ENCODE results near the gene COL4A1.
A peak's percentile ranks its signal among the peaks of the same experiment; 100 is the strongest.
"Not testable (repeated sequence)": the region's sequence is repeated elsewhere in the genome, so short reads cannot be mapped to it uniquely, and the experiment has no call there.

The COL4A1 gene

GRCh38 chr13:110131424-110131823 is 175.5 kb downstream of the COL4A1 start:
- no peak for DNase-seq (ENCODE audit: low spot score)

- DNase-seq (ENCODE audit: low spot score) = no peak
These were observed 176.5 kb downstream of the COL4A1 start for GRCh38 chr13:110130431-110130830.

DNA sequence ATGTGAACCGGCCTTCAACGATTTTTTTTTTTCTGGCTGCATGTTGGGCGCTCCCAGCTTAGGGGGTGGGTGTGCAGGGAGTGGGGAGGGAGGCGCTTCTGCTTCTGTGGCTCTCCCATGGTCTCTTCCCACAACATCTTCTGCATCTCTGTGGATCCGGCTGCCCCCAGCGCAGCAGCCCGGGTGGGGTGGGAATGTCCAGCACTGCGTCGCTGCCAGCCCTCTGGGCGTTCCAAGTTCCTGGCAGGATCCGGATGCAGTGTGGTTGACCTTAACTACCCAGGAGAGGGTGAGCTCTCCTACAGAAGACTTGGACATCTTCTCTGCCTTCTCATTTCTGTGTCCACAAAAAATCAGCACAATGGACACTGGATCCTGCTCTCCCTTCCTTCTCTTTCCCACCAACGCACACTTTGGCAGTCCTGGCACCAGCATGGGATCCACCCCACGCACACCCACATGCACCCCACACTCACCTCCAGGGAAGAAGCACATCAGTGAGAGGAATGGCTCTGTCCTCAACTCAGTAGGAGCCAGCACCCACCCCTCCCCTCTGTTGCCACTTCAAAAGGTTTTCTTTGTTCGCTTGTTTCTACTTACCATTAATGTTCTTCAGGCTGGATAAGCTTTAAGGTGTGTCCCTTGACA is 177.3 kb downstream of the COL4A1 start:
- DNase-seq (ENCODE audit: low spot score) = no peak

DNA sequence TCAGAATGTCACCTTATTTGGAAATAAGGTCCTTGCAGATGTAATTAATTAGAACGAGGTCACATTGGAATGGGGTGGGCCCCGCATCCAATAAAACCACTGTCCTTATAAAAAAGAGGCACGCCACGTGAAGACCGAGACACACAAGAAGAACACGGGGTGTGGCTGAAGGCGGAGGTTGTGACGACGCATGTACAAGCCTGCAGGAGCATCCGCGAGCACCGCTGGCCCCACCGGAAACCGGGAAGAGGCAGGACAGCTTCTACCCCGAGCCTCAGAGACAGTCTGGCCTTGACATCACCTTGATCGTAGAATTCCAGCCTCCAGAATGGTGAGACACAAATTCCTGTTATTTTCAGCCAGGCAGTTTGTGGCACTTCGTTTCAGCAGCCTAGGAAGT is 177.9 kb downstream of the COL4A1 start:
- DNase-seq (ENCODE audit: low spot score) = no peak

DNA sequence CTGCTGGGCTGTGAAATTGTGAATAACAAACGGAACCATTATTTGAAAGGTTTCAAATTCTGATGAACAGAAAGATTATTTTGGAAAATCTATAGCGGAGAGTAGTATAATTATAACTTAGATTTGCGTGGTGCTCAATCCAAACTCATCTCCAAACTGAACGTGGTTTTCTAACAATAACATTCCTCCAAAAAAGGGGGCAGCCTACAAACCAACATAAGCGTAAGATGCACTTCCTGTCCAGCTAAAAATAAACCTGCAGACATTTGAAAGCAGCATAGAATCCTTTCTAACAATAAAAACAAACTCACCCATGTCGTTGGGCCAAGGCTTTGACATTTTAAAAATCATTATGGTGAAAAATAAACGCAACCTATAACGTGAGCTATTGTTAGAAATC is 178.4 kb downstream of the COL4A1 start:
- no peak for DNase-seq (ENCODE audit: low spot score)

GRCh38 chr13:110127986-110128511 is 178.9 kb downstream of the COL4A1 start:
- DNase-seq (ENCODE audit: low spot score) = no peak

DNA sequence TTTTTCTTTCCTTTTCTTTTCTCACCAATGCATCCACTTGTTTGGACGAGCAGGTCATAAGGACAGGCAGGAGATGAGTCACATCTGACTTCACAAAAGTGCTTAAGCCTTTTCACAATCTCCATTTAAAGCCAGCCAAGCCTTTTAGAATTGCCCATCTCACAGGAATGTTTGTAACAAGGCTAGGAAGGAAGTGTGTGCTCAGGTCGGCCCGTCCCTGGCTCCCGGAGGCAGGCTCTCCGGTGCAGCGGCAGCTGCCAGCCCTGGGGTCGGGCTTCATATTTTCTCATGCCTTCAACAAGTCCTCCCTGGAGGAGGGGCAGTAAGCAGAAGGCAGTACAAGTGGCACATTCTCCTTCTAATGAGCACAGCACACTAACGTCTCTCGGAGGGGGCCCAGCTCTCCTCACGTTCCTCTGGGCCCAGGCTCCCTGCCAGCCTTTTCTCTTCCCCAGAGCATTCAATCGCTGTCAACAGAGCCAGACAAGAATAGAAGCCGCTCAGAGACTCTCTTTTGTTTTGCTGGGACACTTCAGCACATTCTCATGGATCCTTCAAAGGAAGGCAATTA is 180.5 kb downstream of the COL4A1 start:
- DNase-seq (ENCODE audit: low spot score) = peak; percentile 95

GRCh38 chr13:110125613-110126272 is 181.2 kb downstream of the COL4A1 start:
- DNase-seq (ENCODE audit: low spot score) = no peak

DNA sequence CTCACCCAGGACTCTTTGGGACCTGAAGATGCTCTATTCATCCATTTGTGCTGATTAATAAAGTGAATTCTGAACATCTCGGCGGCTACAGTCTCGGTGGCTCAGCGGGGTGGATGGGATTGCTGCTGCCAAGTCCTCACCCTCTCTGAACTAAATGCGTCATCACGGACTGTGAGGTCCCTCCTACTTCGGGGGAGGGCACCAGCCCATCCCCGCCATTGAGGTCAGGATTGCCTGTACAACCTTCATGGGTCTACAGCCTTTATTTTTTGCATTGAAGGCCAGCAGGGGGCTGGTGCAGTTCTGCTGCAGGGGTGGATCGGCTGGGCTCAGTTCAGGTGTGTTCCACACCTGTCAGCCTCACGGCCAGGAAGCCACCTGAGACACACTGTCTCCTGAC is 181.8 kb downstream of the COL4A1 start:
- DNase-seq (ENCODE audit: low spot score) = no peak

GRCh38 chr13:110124201-110124940 is 182.6 kb downstream of the COL4A1 start:
- DNase-seq (ENCODE audit: low spot score) = no peak

GRCh38 chr13:110123041-110123809 is 183.7 kb downstream of the COL4A1 start:
- no peak for DNase-seq (ENCODE audit: low spot score)

- DNase-seq (ENCODE audit: low spot score) = no peak
These were observed 185.4 kb downstream of the COL4A1 start for GRCh38 chr13:110121422-110122083.

DNA sequence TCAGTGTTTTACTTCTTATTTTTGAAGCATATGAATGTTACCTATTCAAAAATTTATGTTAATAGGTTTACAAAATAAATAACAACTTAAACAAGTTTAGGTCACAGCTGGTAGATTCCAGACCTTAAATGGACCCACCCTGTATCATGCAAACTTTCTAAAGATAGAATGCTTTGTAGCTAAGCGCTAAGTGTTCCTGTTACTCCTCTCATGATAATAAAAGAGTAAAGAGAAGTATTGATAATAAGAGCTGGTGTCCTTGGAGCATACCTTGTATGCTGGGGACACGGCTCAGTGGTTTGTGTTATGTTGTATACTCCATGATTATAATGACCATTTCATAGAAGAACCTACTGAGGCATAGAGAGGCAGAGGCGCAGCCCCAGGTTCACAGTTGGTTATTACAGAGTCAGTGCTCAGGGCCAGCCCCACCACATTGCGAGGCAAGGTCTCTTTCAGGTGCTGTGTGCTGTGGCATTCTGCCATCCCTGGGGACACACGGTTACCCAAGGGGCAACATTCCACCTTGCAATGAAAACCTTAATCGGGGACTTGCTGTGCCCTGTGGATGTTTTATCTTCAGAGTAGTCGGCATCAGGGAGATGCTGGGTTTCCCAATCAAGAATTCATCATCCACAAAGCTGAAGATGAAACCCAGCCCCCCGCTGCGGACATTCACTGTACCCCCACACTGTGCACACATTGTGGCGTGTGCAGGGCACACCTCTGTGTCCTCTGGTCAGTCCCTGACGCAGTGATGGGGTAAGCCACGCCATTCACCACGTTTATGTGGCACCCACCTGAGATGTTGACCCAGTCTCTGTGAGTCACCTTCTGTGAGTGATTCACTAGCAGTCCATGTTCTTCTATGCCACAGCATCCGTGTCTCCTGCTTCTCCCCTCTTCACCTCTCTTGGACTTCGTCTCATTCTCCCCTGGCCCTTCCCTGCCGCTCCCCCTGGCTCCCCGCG is 186.7 kb downstream of the COL4A1 start:
- DNase-seq (ENCODE audit: low spot score) = no peak

- DNase-seq (ENCODE audit: low spot score) = no peak
These were observed 188.9 kb downstream of the COL4A1 start for GRCh38 chr13:110118106-110118505.

DNA sequence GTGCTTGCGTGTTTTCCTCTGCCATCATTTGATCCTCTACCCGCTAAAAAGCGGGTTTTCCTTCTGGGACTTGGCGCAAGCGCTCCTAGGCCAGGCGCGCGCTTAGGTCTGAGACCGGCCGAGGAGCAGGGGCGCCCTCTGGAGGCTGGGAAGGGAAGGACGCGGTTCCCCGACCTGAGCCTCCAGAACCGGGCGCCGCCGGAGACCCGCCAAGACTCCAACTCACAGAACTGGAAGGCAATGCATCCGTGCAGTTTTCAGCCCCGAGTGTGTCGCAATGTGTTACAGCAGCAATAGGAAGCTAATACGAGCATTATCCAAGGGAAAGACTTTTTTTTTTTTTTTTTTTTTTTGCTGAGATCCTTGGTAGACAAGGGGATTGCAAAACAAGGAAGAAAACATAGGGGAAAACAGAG is 190.9 kb downstream of the COL4A1 start:
- no peak for DNase-seq (ENCODE audit: low spot score)

GRCh38 chr13:110115591-110115990 is 191.4 kb downstream of the COL4A1 start:
- no peak for DNase-seq (ENCODE audit: low spot score)

- no peak for DNase-seq (ENCODE audit: low spot score)
These were observed 192.6 kb downstream of the COL4A1 start for GRCh38 chr13:110114316-110114715.

- DNase-seq (ENCODE audit: low spot score) = no peak
These were observed 193.6 kb downstream of the COL4A1 start for GRCh38 chr13:110113284-110113764.

DNA sequence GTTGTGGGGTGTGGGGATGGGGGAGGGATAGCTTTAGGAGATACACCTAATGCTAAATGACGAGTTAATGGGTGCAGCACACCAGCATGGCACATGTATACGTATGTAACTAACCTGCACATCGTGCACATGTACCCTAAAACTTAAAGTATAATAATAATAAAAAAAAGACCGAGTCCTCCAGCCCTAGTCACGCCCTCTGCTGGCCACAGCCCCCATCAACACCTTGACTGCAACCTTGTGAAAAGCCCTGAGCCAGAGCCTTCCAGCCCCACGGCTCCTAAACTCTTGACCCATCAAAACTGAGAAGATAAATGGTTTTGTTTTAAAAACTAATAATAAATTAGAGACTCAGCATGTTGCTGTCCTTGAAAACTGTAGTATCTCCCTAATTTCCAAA is 194.6 kb downstream of the COL4A1 start:
- DNase-seq (ENCODE audit: low spot score) = not testable (repeated sequence)

- no peak for DNase-seq (ENCODE audit: low spot score)
These were observed 196.2 kb downstream of the COL4A1 start for GRCh38 chr13:110110783-110111182.
